Neural progenitor cell (in vitro differentiated cells): ENCODE measurements around the gene CASP7. TPM values are rescaled to one million over a fixed set of nuclear protein-coding genes. Genes with fewer than 3 reads are reported as not detected.
A peak's percentile ranks its signal among the peaks of the same experiment; 100 is the strongest.

ENCODE experiments used
- DNase-seq: peaks from one replicate; pipeline ENCODE4 v3.0.0-alpha.2; 2016; ENCODE audit warnings: low spot score
- H2AFZ ChIP-seq: fragments of 200-600 bp; sonication (generic); replicated peaks from 2 replicates; pipeline ENCODE4 v1.6.1; 2016; ENCODE audit warnings: antibody characterized with exemption
- H3F3A ChIP-seq: fragments of 200-600 bp; sonication (generic); 2 replicates; pipeline ENCODE4 v1.6.1; 2016; ENCODE audit warnings: antibody characterized with exemption, low read depth
- H3K27ac ChIP-seq: fragments of 200-600 bp; sonication (generic); 2 replicates; pipeline ENCODE4 v1.5.1; 2016; ENCODE audit warnings: mild to moderate bottlenecking
- H3K27me3 ChIP-seq: fragments of 200-600 bp; sonication (generic); 2 replicates; pipeline ENCODE4 v1.6.1; 2016; ENCODE audit warnings: mild to moderate bottlenecking, moderate library complexity
- H3K36me3 ChIP-seq: fragments of 200-600 bp; sonication (generic); 2 replicates; pipeline ENCODE4 v1.5.1; 2016
- H3K4me1 ChIP-seq: fragments of 200-600 bp; sonication (generic); 2 replicates; pipeline ENCODE4 v1.6.1; 2016; ENCODE audit warnings: mixed run types
- H3K4me2 ChIP-seq: fragments of 200-600 bp; sonication (generic); 2 replicates; pipeline ENCODE4 v1.6.1; 2016
- H3K4me3 ChIP-seq: fragments of 200-600 bp; sonication (generic); 2 replicates; pipeline ENCODE4 v1.5.1; 2016
- H3K79me2 ChIP-seq: fragments of 200-600 bp; sonication (generic); 2 replicates; pipeline ENCODE4 v1.6.1; 2016; ENCODE audit warnings: low read depth
- H3K9ac ChIP-seq: fragments of 200-600 bp; sonication (generic); 2 replicates; pipeline ENCODE4 v1.6.1; 2016
- H3K9me3 ChIP-seq: fragments of 200-600 bp; sonication (generic); 2 replicates; pipeline ENCODE4 v1.5.1; 2016; ENCODE audit warnings: low read depth
- H4K20me1 ChIP-seq: fragments of 200-600 bp; sonication (generic); 2 replicates; pipeline ENCODE4 v1.6.1; 2016; ENCODE audit warnings: low read depth
- H3K27ac Mint-ChIP-seq: 3 replicates; pipeline ENCODE4 v1.8.0; 2021; ENCODE audit warnings: mixed read lengths
- H3K27me3 Mint-ChIP-seq: 2 replicates; pipeline ENCODE4 v1.8.0; 2022; ENCODE audit warnings: low read depth, mild to moderate bottlenecking, inconsistent platforms, moderate library complexity, mixed read lengths; ENCODE audit not compliant: insufficient read depth
- H3K36me3 Mint-ChIP-seq: 3 replicates; pipeline ENCODE4 v1.8.0; 2021; ENCODE audit warnings: mixed read lengths
- H3K4me1 Mint-ChIP-seq: 3 replicates; pipeline ENCODE4 v1.8.0; 2021; ENCODE audit warnings: mixed read lengths
- H3K4me3 Mint-ChIP-seq: 3 replicates; pipeline ENCODE4 v1.8.0; 2021; ENCODE audit warnings: mild to moderate bottlenecking, moderate library complexity, mixed read lengths
- H3K9me3 Mint-ChIP-seq: 3 replicates; pipeline ENCODE4 v1.8.0; 2020; ENCODE audit warnings: mixed read lengths
- CTCF ChIP-seq: fragments of 200-600 bp; sonication (generic); IDR thresholded peaks from 2 replicates; pipeline ENCODE4 v1.5.1; 2017; ENCODE audit warnings: antibody characterized with exemption, mild to moderate bottlenecking
- EZH2 ChIP-seq: fragments of 200-600 bp; sonication (generic); IDR thresholded peaks from 2 replicates; pipeline ENCODE4 v1.6.1; 2017; ENCODE audit warnings: antibody characterized with exemption, mild to moderate bottlenecking, moderate library complexity
- EZH2phosphoT487 ChIP-seq: fragments of 200-600 bp; sonication (generic); IDR thresholded peaks from 2 replicates; pipeline ENCODE4 v1.6.1; 2017; ENCODE audit warnings: antibody characterized with exemption
- total RNA-seq: library from RNA; depleted of rRNA; stranded (reverse); fragments of >200 nt; gene quantifications from 2 replicates; pipeline ENCODE4 v1.2.3, GENCODE V29; 2015; ENCODE audit warnings: low replicate concordance

The CASP7 gene
- total RNA-seq, 1 donor from 2014 or later, result 18.9 TPM

- H3K4me3 ChIP-seq, result no peak overlapping the region
- Mint-ChIP-seq H3K27ac (no peak overlapping the region), H3K4me1 (peaks cover 22% of the 10 kb centered on the region), H3K4me3 (no peak overlapping the region), H3K36me3 (peaks cover 9% of the 10 kb centered on the region), H3K27me3 (peaks cover 3% of the 10 kb centered on the region), H3K9me3 (no peaks in the 10 kb centered on the region)
- no peaks in the 10 kb centered on the region for H4K20me1 ChIP-seq
- H3K4me2 ChIP-seq, result no peak overlapping the region
- H3K27me3 ChIP-seq, result no peaks in the 10 kb centered on the region
- H3K79me2 ChIP-seq, result no peaks in the 10 kb centered on the region
- H2AFZ ChIP-seq, result no peak overlapping the region
- DNase-seq, result peak; percentile 64
- H3K9me3 ChIP-seq, result no peaks in the 10 kb centered on the region
- no peaks in the 10 kb centered on the region for H3F3A ChIP-seq
- H3K36me3 ChIP-seq, result no peaks in the 10 kb centered on the region
- TF ChIP-seq EZH2, result no peak
- TF ChIP-seq EZH2phosphoT487, result no peak
- TF ChIP-seq CTCF, result peak; percentile 85
- H3K9ac ChIP-seq, result no peak overlapping the region
- peaks cover 10% of the 10 kb centered on the region for H3K4me1 ChIP-seq
- no peak overlapping the region for H3K27ac ChIP-seq
Measured at GRCh38 chr10:113704637-113705343, 25.1 kb downstream of the CASP7 start.

- no peaks in the 10 kb centered on the region for H3K79me2 ChIP-seq
- H3K4me2 ChIP-seq, result no peak overlapping the region
- no peak overlapping the region for H3K4me3 Mint-ChIP-seq
- TF ChIP-seq EZH2 (no peak), EZH2phosphoT487 (no peak), CTCF (no peak)
- no peak overlapping the region for H3K27ac ChIP-seq
- H3K27ac Mint-ChIP-seq, result no peak overlapping the region
- peaks cover 28% of the 10 kb centered on the region for H3K4me1 Mint-ChIP-seq
- peaks cover 15% of the 10 kb centered on the region for H3K4me1 ChIP-seq
- H3K27me3 Mint-ChIP-seq, result peaks cover 2% of the 10 kb centered on the region
- no peak overlapping the region for H3K9ac ChIP-seq
- no peak for DNase-seq
- H3K9me3 Mint-ChIP-seq, result no peaks in the 10 kb centered on the region
- H3K27me3 ChIP-seq, result no peaks in the 10 kb centered on the region
- H3K9me3 ChIP-seq, result no peaks in the 10 kb centered on the region
- peaks cover 2% of the 10 kb centered on the region for H3F3A ChIP-seq
- no peaks in the 10 kb centered on the region for H3K36me3 ChIP-seq
- H4K20me1 ChIP-seq, result no peaks in the 10 kb centered on the region
- H3K4me3 ChIP-seq, result no peak overlapping the region
- H3K36me3 Mint-ChIP-seq, result peaks cover 9% of the 10 kb centered on the region
- H2AFZ ChIP-seq, result no peak overlapping the region
Measured at GRCh38 chr10:113705344-113705652, 25.6 kb downstream of the CASP7 start.

GRCh38 chr10:113706623-113707022 lies 26.9 kb downstream of the CASP7 start:
- no peak overlapping the region for H3K27ac ChIP-seq
- no peak for DNase-seq
- no peaks in the 10 kb centered on the region for H3K9me3 Mint-ChIP-seq
- TF ChIP-seq CTCF, result no peak
- no peak overlapping the region for H2AFZ ChIP-seq
- H3K36me3 ChIP-seq, result no peaks in the 10 kb centered on the region
- peaks cover 39% of the 10 kb centered on the region for H3K4me1 Mint-ChIP-seq
- H4K20me1 ChIP-seq, result peaks cover 7% of the 10 kb centered on the region
- H3K36me3 Mint-ChIP-seq, result peaks cover 4% of the 10 kb centered on the region
- no peak overlapping the region for H3K27ac Mint-ChIP-seq
- no peaks in the 10 kb centered on the region for H3K9me3 ChIP-seq
- H3K9ac ChIP-seq, result no peak overlapping the region
- no peaks in the 10 kb centered on the region for H3K27me3 ChIP-seq
- no peak overlapping the region for H3K4me3 ChIP-seq
- H3K4me1 ChIP-seq, result peaks cover 28% of the 10 kb centered on the region
- no peaks in the 10 kb centered on the region for H3K27me3 Mint-ChIP-seq
- no peak overlapping the region for H3K4me3 Mint-ChIP-seq
- H3F3A ChIP-seq, result peaks cover 16% of the 10 kb centered on the region
- no peaks in the 10 kb centered on the region for H3K79me2 ChIP-seq
- no peak overlapping the region for H3K4me2 ChIP-seq
